Endothelial cell (in vitro differentiated cells): Measurements from ENCODE around the gene FRS2. TPM values are rescaled to one million over a fixed set of nuclear protein-coding genes. Genes with fewer than 3 reads are reported as not detected.

Experiments used
- DNase-seq: peaks from one replicate; pipeline ENCODE4 v3.0.0; 2021; ENCODE audit warnings: low spot score
- H3K27ac Mint-ChIP-seq: one replicate; pipeline ENCODE4 v1.8.0; 2021; ENCODE audit warnings: mixed read lengths, inconsistent platforms; ENCODE audit not compliant: unreplicated experiment
- H3K27me3 Mint-ChIP-seq: one replicate; pipeline ENCODE4 v1.8.0; 2021; ENCODE audit warnings: mild to moderate bottlenecking, moderate library complexity, mixed read lengths, inconsistent platforms; ENCODE audit not compliant: unreplicated experiment
- H3K36me3 Mint-ChIP-seq: one replicate; pipeline ENCODE4 v1.8.0; 2021; ENCODE audit warnings: mild to moderate bottlenecking, low read depth, mixed read lengths, inconsistent platforms; ENCODE audit not compliant: unreplicated experiment
- H3K4me1 Mint-ChIP-seq: one replicate; pipeline ENCODE4 v1.8.0; 2021; ENCODE audit warnings: mild to moderate bottlenecking, mixed read lengths, inconsistent platforms; ENCODE audit not compliant: unreplicated experiment
- H3K4me3 Mint-ChIP-seq: one replicate; pipeline ENCODE4 v1.8.0; 2021; ENCODE audit warnings: mild to moderate bottlenecking, mixed read lengths, inconsistent platforms; ENCODE audit not compliant: unreplicated experiment
- H3K9me3 Mint-ChIP-seq: one replicate; pipeline ENCODE4 v1.8.0; 2021; ENCODE audit warnings: mixed read lengths, inconsistent platforms; ENCODE audit not compliant: unreplicated experiment
- total RNA-seq: library from RNA; stranded (reverse); fragmentation: NEBNext Ultra II Directional; extraction: Animal tissue kit (Norgen Biotek cat#: 25700); gene quantifications from one replicate; pipeline ENCODE4 v1.2.1, GENCODE V29; 2021; ENCODE audit not compliant: unreplicated experiment
- TF ChIP-seq, protein P1 (sequence below): fragments of 200-600 bp; sonication (generic); IDR thresholded peaks from one replicate; pipeline ENCODE4 v1.5.0; 2021; ENCODE audit warnings: antibody characterized with exemption; ENCODE audit not compliant: unreplicated experiment

The FRS2 gene
- total RNA-seq, 1 donor from 2014 or later = 22.9 TPM

DNA sequence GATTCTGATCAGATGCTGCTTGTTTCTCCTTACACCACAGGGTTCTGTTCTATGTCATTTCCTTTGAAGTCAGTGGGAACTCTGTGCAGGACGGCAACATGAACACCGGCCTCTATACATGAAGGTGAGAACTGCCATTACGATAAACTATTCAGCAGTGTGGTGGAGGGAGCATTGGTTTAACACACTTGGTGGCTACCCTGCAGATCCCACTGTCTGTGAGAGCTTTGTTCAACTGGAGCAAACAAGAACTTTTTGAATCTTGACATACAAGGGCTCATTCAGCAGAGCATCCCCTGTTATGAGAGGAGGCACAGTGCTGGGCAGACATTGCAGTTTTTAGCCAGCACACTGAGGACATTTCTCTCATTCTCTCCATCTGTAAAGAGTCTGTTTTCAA is 10.7 kb upstream of the FRS2 start:
- Mint-ChIP-seq H3K27me3 (no peaks in the 10 kb centered on the region), H3K4me1 (no peaks in the 10 kb centered on the region)

GRCh38 chr12:69464428-69464827 is 5.8 kb upstream of the FRS2 start:
- H3K4me3 Mint-ChIP-seq = no peak overlapping the region
- H3K9me3 Mint-ChIP-seq = no peaks in the 10 kb centered on the region
- H3K27me3 Mint-ChIP-seq = no peaks in the 10 kb centered on the region
- H3K36me3 Mint-ChIP-seq = no peaks in the 10 kb centered on the region
- TF ChIP-seq, protein P1, sequence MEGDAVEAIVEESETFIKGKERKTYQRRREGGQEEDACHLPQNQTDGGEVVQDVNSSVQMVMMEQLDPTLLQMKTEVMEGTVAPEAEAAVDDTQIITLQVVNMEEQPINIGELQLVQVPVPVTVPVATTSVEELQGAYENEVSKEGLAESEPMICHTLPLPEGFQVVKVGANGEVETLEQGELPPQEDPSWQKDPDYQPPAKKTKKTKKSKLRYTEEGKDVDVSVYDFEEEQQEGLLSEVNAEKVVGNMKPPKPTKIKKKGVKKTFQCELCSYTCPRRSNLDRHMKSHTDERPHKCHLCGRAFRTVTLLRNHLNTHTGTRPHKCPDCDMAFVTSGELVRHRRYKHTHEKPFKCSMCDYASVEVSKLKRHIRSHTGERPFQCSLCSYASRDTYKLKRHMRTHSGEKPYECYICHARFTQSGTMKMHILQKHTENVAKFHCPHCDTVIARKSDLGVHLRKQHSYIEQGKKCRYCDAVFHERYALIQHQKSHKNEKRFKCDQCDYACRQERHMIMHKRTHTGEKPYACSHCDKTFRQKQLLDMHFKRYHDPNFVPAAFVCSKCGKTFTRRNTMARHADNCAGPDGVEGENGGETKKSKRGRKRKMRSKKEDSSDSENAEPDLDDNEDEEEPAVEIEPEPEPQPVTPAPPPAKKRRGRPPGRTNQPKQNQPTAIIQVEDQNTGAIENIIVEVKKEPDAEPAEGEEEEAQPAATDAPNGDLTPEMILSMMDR = no peak
- no peak for DNase-seq
- H3K27ac Mint-ChIP-seq = no peak overlapping the region
- H3K4me1 Mint-ChIP-seq = no peaks in the 10 kb centered on the region

More for the DNA sequence above, 10.7 kb upstream of the FRS2 start:
- no peaks in the 10 kb centered on the region for H3K9me3 Mint-ChIP-seq
- H3K4me3 Mint-ChIP-seq = no peak overlapping the region
- H3K36me3 Mint-ChIP-seq = no peaks in the 10 kb centered on the region
- TF ChIP-seq, protein P1 = no peak
- DNase-seq = no peak
- no peak overlapping the region for H3K27ac Mint-ChIP-seq

GRCh38 chr12:69466867-69467266 is 3.3 kb upstream of the FRS2 start:
- peaks cover 7% of the 10 kb centered on the region for H3K4me1 Mint-ChIP-seq
- DNase-seq = no peak
- no peak overlapping the region for H3K27ac Mint-ChIP-seq
- peaks cover 6% of the 10 kb centered on the region for H3K27me3 Mint-ChIP-seq
- TF ChIP-seq, protein P1 = no peak
- peaks cover 3% of the 10 kb centered on the region for H3K36me3 Mint-ChIP-seq
- H3K4me3 Mint-ChIP-seq = no peak overlapping the region
- H3K9me3 Mint-ChIP-seq = no peaks in the 10 kb centered on the region

GRCh38 chr12:69467366-69467765 is 2.8 kb upstream of the FRS2 start:
- Mint-ChIP-seq H3K27me3 (peaks cover 6% of the 10 kb centered on the region), H3K9me3 (no peaks in the 10 kb centered on the region), H3K36me3 (peaks cover 3% of the 10 kb centered on the region), H3K27ac (no peak overlapping the region), H3K4me1 (peaks cover 9% of the 10 kb centered on the region), H3K4me3 (no peak overlapping the region)
- TF ChIP-seq, protein P1 = no peak
- DNase-seq = no peak

DNA sequence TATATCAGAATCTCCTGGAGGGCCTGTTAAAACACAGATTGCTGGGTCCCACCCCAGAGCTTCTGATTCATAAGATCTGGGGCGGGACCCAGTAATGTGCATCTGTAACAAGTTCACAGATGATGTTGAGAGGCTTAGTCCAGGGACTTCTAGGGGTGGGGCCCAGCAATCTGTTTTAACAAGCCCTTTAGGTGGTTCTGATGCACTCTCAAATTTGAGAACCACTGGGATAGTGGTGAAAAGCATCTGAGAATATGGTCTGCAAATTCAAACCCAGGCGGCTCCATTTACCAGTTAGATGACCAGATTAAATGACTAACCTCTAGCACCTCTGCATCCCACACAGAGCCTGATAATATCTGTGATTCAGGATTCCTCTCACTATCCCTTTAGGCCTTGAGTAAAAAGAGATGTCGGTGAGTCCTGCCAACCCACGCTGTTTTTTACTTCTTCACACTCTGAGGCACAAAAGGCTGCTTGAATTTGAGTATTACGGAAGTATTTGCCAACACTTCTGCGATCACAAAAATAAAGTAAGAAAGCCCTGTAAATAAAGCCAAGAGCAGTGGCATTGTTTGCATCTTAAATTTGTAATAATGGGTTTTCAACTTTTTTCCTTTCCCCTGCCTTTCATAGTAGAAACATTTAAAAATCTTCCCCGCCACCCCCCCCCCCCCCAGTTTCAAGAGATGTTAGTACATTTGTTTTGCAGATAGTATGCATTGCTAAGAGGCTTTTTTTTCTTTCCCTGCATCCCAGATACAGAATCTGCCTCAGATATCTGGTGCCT is 1.8 kb upstream of the FRS2 start:
- no peak overlapping the region for H3K27ac Mint-ChIP-seq

More for the DNA sequence above, 1.8 kb upstream of the FRS2 start:
- Mint-ChIP-seq H3K27me3 (peaks cover 6% of the 10 kb centered on the region), H3K4me3 (no peak overlapping the region), H3K36me3 (peaks cover 3% of the 10 kb centered on the region), H3K4me1 (peaks cover 11% of the 10 kb centered on the region), H3K9me3 (no peaks in the 10 kb centered on the region)
- no peak for DNase-seq
- TF ChIP-seq, protein P1 = no peak
